IPS DF 6.9 (cell line): ENCODE data around the gene CFAP157.
"Not testable (repeated sequence)": the region's sequence is repeated elsewhere in the genome, so short reads cannot be mapped to it uniquely, and the experiment has no call there.

ENCODE experiments used
- DNase-seq: peaks from one replicate; pipeline ENCODE4 v3.0.0-alpha.2; 2013; ENCODE audit warnings: low read depth, low spot score
- H3K27ac ChIP-seq: one replicate; pipeline ENCODE4 v1.5.1; 2013; ENCODE audit warnings: low read length, control low read depth
- H3K27me3 ChIP-seq: 2 replicates; pipeline ENCODE4 v1.6.1; 2013; ENCODE audit warnings: mild to moderate bottlenecking, low read length; ENCODE audit not compliant: control insufficient read depth, insufficient read depth
- H3K36me3 ChIP-seq: 2 replicates; pipeline ENCODE4 v1.6.1; 2013; ENCODE audit warnings: low read length; ENCODE audit not compliant: control insufficient read depth, insufficient read depth
- H3K4me1 ChIP-seq: 2 replicates; pipeline ENCODE4 v1.6.1; 2013; ENCODE audit warnings: low read length; ENCODE audit not compliant: control insufficient read depth, insufficient read depth
- H3K4me3 ChIP-seq: 2 replicates; pipeline ENCODE4 v1.5.1; 2013; ENCODE audit warnings: mild to moderate bottlenecking, low read length
- H3K9me3 ChIP-seq: 2 replicates; pipeline ENCODE4 v1.6.1; 2013; ENCODE audit warnings: low read length, inconsistent platforms; ENCODE audit not compliant: control insufficient read depth, insufficient read depth
- WGBS: extraction: QIAGEN DNeasy Blood & Tissue Kit; methylation state at CpG from one replicate; pipeline ENCODE4 v1.1.7; 2013; ENCODE audit warnings: mixed read lengths, missing lambda C conversion rate; ENCODE audit not compliant: insufficient read length, insufficient coverage; 5-methylcytosine and 5-hydroxymethylcytosine counted together

Gene CFAP157

DNA sequence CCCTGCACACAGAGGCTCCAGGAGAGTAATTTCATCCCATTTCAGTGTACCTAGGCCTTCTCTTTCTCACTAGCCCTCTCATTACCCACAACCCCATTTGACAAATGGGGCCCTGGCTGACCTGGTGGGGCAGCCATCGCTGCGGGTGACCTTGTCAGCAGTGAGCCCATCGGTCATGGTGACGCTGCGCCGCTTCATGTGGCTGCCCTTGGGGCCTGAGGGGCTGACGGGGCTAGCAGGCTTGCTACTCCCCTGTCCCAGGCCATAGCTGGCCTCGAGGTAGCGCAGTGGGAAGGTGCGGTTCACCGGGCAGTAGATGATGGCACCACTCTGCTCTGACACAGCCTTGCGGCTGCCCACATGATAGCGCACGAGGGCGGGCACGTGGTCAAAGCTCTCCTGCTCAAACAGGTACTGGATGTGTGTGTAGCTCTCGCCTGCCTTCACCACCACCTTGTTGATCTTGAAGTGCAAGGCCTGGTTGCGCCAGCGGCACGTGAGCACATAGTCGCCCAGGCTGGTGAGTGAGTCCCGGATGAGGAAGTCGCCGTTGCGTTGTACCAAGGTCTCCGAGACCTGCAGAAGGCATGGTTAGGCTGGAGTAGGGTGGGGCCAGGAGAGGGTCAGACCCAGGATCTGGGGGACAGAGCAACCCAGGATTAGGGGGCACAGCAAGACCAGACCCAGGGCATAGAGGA, 42.5 kb downstream of the CFAP157 start:
- no peaks in the 10 kb centered on the region for H3K9me3 ChIP-seq
- no peak overlapping the region for H3K27ac ChIP-seq
- no peak for DNase-seq
- H3K4me1 ChIP-seq: no peaks in the 10 kb centered on the region
- H3K36me3 ChIP-seq: peaks cover 10% of the 10 kb centered on the region
- no CpG with 5 or more reads among the region's 26 CpGs for WGBS
- H3K4me3 ChIP-seq: no peak overlapping the region
- no peaks in the 10 kb centered on the region for H3K27me3 ChIP-seq

DNA sequence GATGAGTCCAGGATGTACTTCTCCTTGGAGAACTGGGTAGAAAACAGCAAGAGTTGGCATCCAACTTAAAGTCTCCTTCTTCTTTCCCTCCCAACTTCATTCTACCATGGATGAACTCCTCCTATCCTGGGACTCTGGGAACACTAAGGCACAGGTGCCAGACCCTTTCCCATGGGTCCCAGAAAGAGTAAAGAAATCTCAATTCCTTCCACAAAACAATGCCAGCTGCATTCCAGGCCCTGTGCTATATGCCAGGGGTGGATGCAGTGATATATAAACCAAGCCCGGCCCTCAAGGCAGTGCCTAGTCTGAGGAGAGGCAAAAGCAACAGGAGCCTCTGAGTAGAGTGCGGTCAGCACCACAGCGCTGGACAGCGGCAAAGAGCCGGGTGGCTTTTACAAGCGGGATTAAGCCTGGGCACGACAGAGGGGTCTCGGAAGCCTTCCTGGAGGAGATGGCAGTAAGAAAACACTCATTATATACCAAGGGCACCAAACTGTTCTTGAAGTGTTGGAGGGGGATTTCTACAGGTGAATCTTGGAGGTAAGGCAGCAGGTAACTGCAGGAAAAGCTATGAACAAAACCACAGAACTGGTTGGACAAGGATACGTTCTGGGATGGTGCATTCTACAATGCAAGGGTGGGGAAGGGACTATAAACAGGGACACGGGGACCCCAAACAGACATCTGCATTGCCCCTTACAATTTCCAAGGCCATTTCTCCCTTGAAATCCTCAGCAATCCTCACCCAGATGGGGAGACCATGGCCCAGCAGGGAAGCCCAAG, 44.7 kb downstream of the CFAP157 start:
- Histone ChIP-seq H3K27ac (no peak overlapping the region), H3K4me1 (peaks cover 2% of the 10 kb centered on the region; the same call in 1 of the 2 replicates), H3K9me3 (no peaks in the 10 kb centered on the region), H3K27me3 (no peaks in the 10 kb centered on the region), H3K4me3 (no peak overlapping the region), H3K36me3 (peaks cover 10% of the 10 kb centered on the region)
- no peak for DNase-seq
- no CpG with 5 or more reads among the region's 10 CpGs for WGBS

DNA sequence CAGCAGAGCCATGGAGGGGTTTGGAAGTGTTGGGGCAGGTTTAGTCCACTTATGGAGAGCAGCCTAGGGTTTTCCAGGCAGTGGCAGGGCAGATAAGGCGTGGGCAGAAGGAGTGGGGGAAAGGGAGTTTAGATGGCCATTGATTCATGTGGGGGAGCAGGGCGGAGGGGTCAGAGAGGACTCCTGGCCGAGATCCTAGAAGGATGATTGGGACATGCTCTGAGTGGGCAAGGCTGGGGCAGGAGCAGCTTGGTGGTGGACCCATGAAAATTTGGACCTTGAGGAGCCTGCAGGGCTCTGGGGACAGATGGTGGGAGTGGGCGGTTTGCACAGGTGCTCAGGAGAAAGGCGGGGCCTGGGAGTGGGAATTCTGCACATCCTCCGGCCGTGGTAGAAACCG, 46.4 kb downstream of the CFAP157 start:
- no CpG with 5 or more reads among the region's 8 CpGs for WGBS
- Histone ChIP-seq H3K9me3 (no peaks in the 10 kb centered on the region), H3K36me3 (peaks cover 10% of the 10 kb centered on the region), H3K4me3 (no peak overlapping the region), H3K27me3 (no peaks in the 10 kb centered on the region), H3K27ac (no peak overlapping the region), H3K4me1 (peaks cover 2% of the 10 kb centered on the region; the same call in 1 of the 2 replicates)
- no peak for DNase-seq

DNA sequence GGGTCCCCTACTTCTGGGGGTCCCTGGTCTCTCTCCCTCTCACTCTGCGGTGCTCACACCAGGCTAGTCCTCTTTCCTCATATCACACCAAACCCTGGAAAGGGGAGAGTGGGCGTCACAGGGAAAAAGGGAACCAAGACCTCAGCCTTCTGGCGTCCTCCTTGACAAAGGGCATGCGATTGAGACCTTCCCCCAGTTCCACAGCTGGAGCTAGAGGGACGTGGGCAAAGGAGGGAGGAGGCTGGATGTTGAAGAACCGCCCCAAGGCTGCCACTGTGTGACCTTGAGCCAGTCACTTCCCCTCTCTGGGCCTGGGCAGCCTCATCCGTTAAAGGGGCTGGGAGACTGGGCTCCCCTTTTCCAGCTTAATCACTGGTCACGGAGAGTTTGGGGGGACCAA, 46.8 kb downstream of the CFAP157 start:
- H3K4me3 ChIP-seq: no peak overlapping the region
- WGBS: no CpG with 5 or more reads among the region's 8 CpGs
- peaks cover 2% of the 10 kb centered on the region; the same call in 1 of the 2 replicates for H3K4me1 ChIP-seq
- no peak for DNase-seq
- no peak overlapping the region for H3K27ac ChIP-seq
- H3K9me3 ChIP-seq: no peaks in the 10 kb centered on the region
- H3K36me3 ChIP-seq: peaks cover 10% of the 10 kb centered on the region
- no peaks in the 10 kb centered on the region for H3K27me3 ChIP-seq

DNA sequence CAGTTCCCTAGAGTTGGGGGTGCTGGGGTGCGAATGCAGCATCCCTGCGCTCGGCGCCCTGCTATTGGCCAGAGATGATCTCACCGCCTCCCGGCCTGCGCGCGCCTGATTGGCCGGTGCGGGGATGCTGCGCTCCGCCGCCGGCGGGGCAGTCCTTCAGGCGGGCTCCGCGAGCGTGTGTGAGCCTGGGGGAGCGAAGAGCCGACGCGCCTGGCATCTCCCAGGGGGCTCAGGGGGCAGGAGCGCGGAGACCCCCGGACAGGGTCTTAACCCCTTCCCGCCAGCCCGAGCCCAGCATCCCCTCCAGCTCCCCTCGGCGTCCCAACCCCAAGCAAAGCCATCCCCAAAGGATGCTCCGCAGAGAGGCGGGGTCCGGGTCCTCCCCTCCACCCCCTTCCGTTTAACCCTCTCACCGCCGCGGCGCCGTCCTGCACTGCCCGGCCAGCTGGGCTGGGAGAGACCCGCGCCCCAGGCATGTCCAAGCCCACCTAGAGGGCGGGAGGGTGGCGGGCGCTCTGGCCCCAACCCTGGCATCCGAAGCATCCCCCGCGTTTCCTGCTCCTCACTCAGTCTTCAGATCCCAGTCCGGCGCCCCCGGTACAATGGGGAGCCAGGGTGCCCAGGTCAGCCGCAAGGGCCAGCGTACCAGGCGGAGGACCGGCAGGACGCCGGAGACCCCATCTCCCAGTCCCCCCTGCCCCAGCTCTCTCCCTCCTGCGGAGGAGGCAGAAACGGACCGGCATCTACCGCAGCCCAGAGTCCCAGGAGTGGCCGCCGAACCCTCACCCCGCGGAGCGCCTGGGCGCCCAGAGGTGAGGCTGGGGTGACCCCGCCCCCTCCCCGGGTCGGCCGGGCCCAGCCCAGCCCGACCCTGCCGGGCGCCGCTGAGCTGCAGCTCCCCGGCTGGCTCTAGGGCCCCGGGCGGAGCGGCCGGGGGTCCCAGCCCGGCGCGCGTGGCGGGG, 47.6 kb downstream of the CFAP157 start:
- DNase-seq: no peak
- no peaks in the 10 kb centered on the region for H3K27me3 ChIP-seq
- H3K9me3 ChIP-seq: no peaks in the 10 kb centered on the region
- peaks cover 2% of the 10 kb centered on the region; the same call in 1 of the 2 replicates for H3K4me1 ChIP-seq
- H3K4me3 ChIP-seq: peak overlapping the region; percentile 89
- no CpG with 5 or more reads among the region's 86 CpGs for WGBS
- H3K27ac ChIP-seq: no peak overlapping the region
- H3K36me3 ChIP-seq: peaks cover 2% of the 10 kb centered on the region

DNA sequence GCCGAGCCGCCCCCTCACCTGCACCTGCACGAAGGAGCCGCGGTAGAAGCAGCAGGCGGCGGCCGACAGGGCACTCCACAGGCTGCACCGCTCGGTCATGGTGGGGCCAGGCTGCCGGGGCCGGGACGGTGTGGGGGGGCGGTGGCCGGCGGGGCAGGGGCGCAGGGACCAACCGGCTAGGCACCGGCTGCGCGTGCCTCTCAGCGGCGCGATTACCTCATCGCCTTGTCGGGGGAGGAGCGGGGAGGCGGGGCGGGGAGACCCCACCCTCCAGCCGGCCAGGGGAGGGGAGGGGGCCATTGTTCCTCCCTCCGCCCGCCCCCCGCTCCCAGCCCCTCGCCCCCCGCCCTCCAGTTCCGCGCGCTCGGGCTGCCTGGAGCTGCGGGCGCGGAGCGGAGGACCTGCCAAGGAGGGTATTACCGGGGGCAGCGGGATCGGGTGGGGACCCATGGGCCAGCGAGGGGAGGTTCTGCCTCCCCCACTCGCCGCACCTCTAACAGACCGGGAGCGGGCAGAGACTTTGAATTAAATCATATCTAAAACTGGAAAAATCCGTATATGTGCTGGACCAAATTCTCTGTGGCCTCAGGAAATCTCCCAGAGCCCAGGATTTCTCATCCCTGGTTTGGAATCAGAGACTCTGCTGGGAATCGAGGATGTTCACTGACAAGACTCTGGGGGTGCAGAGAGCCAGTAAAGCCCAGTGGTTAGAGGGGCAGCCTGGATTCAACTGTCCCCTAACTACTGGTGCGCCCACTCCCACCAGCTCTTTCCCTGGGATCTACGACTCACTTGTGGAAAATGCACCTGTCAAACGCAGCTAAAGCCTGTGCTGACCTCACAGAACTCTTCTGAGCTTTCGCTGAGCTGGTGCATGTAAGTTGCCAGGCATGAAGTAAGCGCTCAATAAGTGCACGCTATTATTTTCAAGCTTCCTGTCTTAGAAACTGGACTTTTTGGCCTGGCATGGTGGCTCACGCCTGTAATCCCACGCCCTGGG, 48.6 kb downstream of the CFAP157 start:
- no peaks in the 10 kb centered on the region for H3K36me3 ChIP-seq
- no peak overlapping the region for H3K27ac ChIP-seq
- H3K27me3 ChIP-seq: no peaks in the 10 kb centered on the region
- WGBS: no CpG with 5 or more reads among the region's 61 CpGs
- DNase-seq: no peak
- peaks cover 2% of the 10 kb centered on the region; the same call in 1 of the 2 replicates for H3K4me1 ChIP-seq
- H3K4me3 ChIP-seq: peak overlapping the region; percentile 89
- H3K9me3 ChIP-seq: no peaks in the 10 kb centered on the region

DNA sequence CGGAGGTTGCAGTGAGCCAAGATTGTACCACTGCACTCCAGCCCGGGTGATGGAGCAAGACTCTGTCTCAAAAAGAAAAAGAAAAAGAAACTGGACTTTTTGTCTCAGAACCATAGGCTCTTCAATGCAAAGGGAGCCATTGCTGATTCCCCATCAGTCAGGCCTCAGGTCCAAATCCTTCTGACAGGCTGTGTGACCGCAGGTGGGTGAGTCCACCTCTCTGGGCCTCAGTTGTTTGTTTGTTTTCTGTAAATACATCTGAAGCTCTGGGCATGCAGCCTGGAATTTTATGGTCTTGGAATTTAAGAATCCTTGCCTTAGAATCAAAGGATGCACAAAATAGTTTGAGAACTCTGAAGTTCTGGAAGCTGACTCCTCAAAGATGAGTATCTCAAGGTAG, 49.4 kb downstream of the CFAP157 start:
- WGBS: no CpG with 5 or more reads among the region's 3 CpGs
- Histone ChIP-seq H3K27ac (no peak overlapping the region), H3K27me3 (no peaks in the 10 kb centered on the region)

DNA sequence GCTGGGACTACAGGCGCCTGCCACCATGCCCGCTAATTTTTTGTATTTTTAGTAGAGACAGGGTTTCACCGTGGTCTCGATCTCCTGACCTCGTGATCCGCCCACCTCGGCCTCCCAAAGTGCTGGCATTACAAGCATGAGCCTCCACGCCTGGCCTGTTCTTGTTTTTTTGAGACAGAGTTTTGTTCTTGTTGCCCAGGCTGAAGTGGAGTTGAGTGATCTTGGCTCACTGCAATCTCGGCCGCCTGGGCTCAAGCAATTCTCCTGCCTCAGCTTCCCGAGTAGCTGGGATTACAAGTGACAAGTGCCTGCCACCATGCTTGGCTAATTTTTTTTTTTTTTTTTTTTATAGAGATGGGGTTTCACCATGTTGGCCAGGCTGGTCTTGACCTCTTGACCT, 50.0 kb downstream of the CFAP157 start:
- not testable (repeated sequence) for H3K27ac ChIP-seq, H3K9me3 ChIP-seq, DNase-seq, H3K27me3 ChIP-seq, H3K4me3 ChIP-seq, H3K4me1 ChIP-seq, H3K36me3 ChIP-seq
- WGBS: no CpG with 5 or more reads among the region's 11 CpGs

More for the DNA sequence above, 49.4 kb downstream of the CFAP157 start:
- H3K36me3 ChIP-seq: no peaks in the 10 kb centered on the region
- no peak overlapping the region for H3K4me3 ChIP-seq
- H3K4me1 ChIP-seq: peaks cover 2% of the 10 kb centered on the region; the same call in 1 of the 2 replicates
- no peak for DNase-seq
- H3K9me3 ChIP-seq: no peaks in the 10 kb centered on the region

DNA sequence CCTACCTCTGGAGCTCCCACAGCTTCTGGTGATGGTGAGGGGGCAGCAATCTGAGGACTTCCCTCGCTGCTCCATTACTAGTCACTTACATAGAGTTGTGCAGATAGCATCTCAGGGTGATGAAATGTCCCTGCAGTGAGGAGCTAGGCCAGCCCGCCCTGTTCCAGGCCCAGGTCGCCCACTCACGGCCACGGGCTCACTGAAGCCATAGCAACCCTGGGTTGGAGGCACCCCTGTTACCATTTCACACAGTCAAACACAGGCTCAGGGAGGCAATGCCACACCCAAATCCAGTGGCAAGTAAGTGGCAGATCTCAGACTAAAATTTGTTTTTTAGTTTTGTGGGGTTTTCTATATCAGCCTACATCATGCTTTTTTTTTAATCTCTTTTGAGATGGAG, 52.1 kb downstream of the CFAP157 start:
- H3K27ac ChIP-seq: no peak overlapping the region
- no peaks in the 10 kb centered on the region for H3K27me3 ChIP-seq
- no CpG with 5 or more reads among the region's 5 CpGs for WGBS
- peaks cover 8% of the 10 kb centered on the region for H3K4me1 ChIP-seq
- DNase-seq: no peak
- no peaks in the 10 kb centered on the region for H3K9me3 ChIP-seq
- no peaks in the 10 kb centered on the region for H3K36me3 ChIP-seq
- no peak overlapping the region for H3K4me3 ChIP-seq
